ENCODE measurements around the gene DNAH17. TPM values are rescaled to one million over a fixed set of nuclear protein-coding genes. Genes with fewer than 3 reads are reported as not detected.
A peak's percentile ranks its signal among the peaks of the same experiment; 100 is the strongest.

DNAH17 gene
- total RNA-seq, 5 donors from 2014 or later (not counting 1 experiment from before 2014, with no cell fraction given): 0.33 to 1.2 (median 1.1) TPM

- no peaks in the 10 kb centered on the region for H3K27me3 ChIP-seq (replicated peaks in 1 of 2; ENCODE audit: control insufficient read depth in 2 of 2, extremely low read depth in 1 of 2, insufficient read depth in 2 of 2, low read length in 1 of 2)
- peak overlapping the region in 1 of 3 donors; percentile 19 for H3K4me3 Mint-ChIP-seq
- ChIA-PET CTCF (no interaction called here), POLR2A (no interaction called here)
- no peaks in the 10 kb centered on the region for H3K9me3 Mint-ChIP-seq
- H3K4me1 ChIP-seq (ENCODE audit: control insufficient read depth in 1 of 2, extremely low read depth in 1 of 2, insufficient read depth in 2 of 2, low read length in 2 of 2): peaks cover 15 to 48% of the 10 kb centered on the region in 2 experiments
- H3K27ac Mint-ChIP-seq: no peak overlapping the region
- no peaks in the 10 kb centered on the region for H3K27me3 Mint-ChIP-seq
- DNase-seq: no peak
- peaks cover 27% of the 10 kb centered on the region for H3K36me3 Mint-ChIP-seq
- peaks cover 41 to 66% (median 57%) of the 10 kb centered on the region in 3 donors for H3K4me1 Mint-ChIP-seq
- H3K9me3 ChIP-seq: no peaks in the 10 kb centered on the region
- 96% methylated on average over 10 of the region's 11 CpGs for WGBS (ENCODE audit: insufficient coverage)
- H3K36me3 ChIP-seq (ENCODE audit: control insufficient read depth in 2 of 2, extremely low read depth in 1 of 2, insufficient read depth in 1 of 2, low read length in 1 of 2): peaks cover 6 to 38% of the 10 kb centered on the region in 2 donors
- no peak overlapping the region for H3K27ac ChIP-seq (ENCODE audit: low read length)
- H3K4me3 ChIP-seq (ENCODE audit: control insufficient read depth in 1 of 2, extremely low read depth in 1 of 2, low read length in 1 of 2): no peak overlapping the region
- ATAC-seq (replicated peaks in 1 of 4): no peak
Observed at GRCh38 chr17:78391051-78391431, 186.2 kb downstream of the DNAH17 start.

GRCh38 chr17:78390241-78391050 is 186.8 kb downstream of the DNAH17 start:
- H3K9me3 ChIP-seq: no peaks in the 10 kb centered on the region
- DNase-seq: no peak
- ChIA-PET CTCF (no interaction called here), POLR2A (no interaction called here)
- H3K4me3 ChIP-seq (ENCODE audit: control insufficient read depth in 1 of 2, extremely low read depth in 1 of 2, low read length in 1 of 2): no peak overlapping the region
- no peak overlapping the region for H3K27ac ChIP-seq (ENCODE audit: low read length)
- peak overlapping the region in 1 of 2 donors; percentile 67 for H3K27ac Mint-ChIP-seq
- peaks cover 19 to 54% of the 10 kb centered on the region in 2 experiments for H3K4me1 ChIP-seq (ENCODE audit: control insufficient read depth in 1 of 2, extremely low read depth in 1 of 2, insufficient read depth in 2 of 2, low read length in 2 of 2)
- H3K27me3 ChIP-seq (replicated peaks in 1 of 2; ENCODE audit: control insufficient read depth in 2 of 2, extremely low read depth in 1 of 2, insufficient read depth in 2 of 2, low read length in 1 of 2): no peaks in the 10 kb centered on the region
- H3K27me3 Mint-ChIP-seq: no peaks in the 10 kb centered on the region
- peaks cover 6 to 33% of the 10 kb centered on the region in 2 donors for H3K36me3 ChIP-seq (ENCODE audit: control insufficient read depth in 2 of 2, extremely low read depth in 1 of 2, insufficient read depth in 1 of 2, low read length in 1 of 2)
- no peak for ATAC-seq (replicated peaks in 1 of 4)
- 66% methylated on average over 8 of the region's 15 CpGs for WGBS (ENCODE audit: insufficient coverage)
- H3K9me3 Mint-ChIP-seq: no peaks in the 10 kb centered on the region
- peaks cover 22% of the 10 kb centered on the region for H3K36me3 Mint-ChIP-seq
- H3K4me1 Mint-ChIP-seq: peaks cover 47 to 71% (median 63%) of the 10 kb centered on the region in 3 donors
- no peak overlapping the region for H3K4me3 Mint-ChIP-seq

GRCh38 chr17:78387977-78388941 is 188.9 kb downstream of the DNAH17 start:
- POLR2A ChIA-PET: interaction anchor here in 1 of 2 donors (0.6 kb wide), 1 partner anchor 15 kb away, joined by 3 read pairs; no protein-coding TSS in a partner anchor
- Mint-ChIP-seq H3K27me3 (no peaks in the 10 kb centered on the region), H3K4me3 (peak overlapping the region in 2 of 3 donors; percentile 42 to 88), H3K36me3 (peaks cover 11% of the 10 kb centered on the region), H3K9me3 (no peaks in the 10 kb centered on the region), H3K4me1 (peaks cover 68 to 83% (median 73%) of the 10 kb centered on the region in 3 donors), H3K27ac (peak overlapping the region; percentile 85 to 88)
- ATAC-seq (replicated peaks in 1 of 4) (peak in 1 of 4 experiments; percentile 45), DNase-seq (peak in 2 of 35 experiments; percentile 18 to 37)
- Histone ChIP-seq H3K27ac (ENCODE audit: low read length) (peak overlapping the region; percentile 47), H3K4me1 (ENCODE audit: control insufficient read depth in 1 of 2, extremely low read depth in 1 of 2, insufficient read depth in 2 of 2, low read length in 2 of 2) (peaks cover 32 to 73% of the 10 kb centered on the region in 2 experiments), H3K36me3 (ENCODE audit: control insufficient read depth in 2 of 2, extremely low read depth in 1 of 2, insufficient read depth in 1 of 2, low read length in 1 of 2) (peaks cover 7 to 16% of the 10 kb centered on the region in 2 donors), H3K9me3 (no peaks in the 10 kb centered on the region), H3K27me3 (replicated peaks in 1 of 2; ENCODE audit: control insufficient read depth in 2 of 2, extremely low read depth in 1 of 2, insufficient read depth in 2 of 2, low read length in 1 of 2) (no peaks in the 10 kb centered on the region), H3K4me3 (ENCODE audit: control insufficient read depth in 1 of 2, extremely low read depth in 1 of 2, low read length in 1 of 2) (no peak overlapping the region)
- CTCF ChIA-PET: no interaction called here
- WGBS (ENCODE audit: insufficient coverage): 56% methylated on average over 4 of the region's 10 CpGs

GRCh38 chr17:78384479-78385175 is 192.6 kb downstream of the DNAH17 start:
- ChIA-PET CTCF (no interaction called here), POLR2A (interaction anchor here (0.5 to 0.6 kb wide), 3 partner anchors 103 to 1305 kb away, joined by 4 read pairs; no protein-coding TSS in a partner anchor)
- Histone ChIP-seq H3K36me3 (ENCODE audit: control insufficient read depth in 2 of 2, extremely low read depth in 1 of 2, insufficient read depth in 1 of 2, low read length in 1 of 2) (peaks cover 0 to 4% of the 10 kb centered on the region in 2 donors), H3K27ac (ENCODE audit: low read length) (peak overlapping the region; percentile 58), H3K4me1 (ENCODE audit: control insufficient read depth in 1 of 2, extremely low read depth in 1 of 2, insufficient read depth in 2 of 2, low read length in 2 of 2) (peaks cover 58 to 90% of the 10 kb centered on the region in 2 experiments), H3K4me3 (ENCODE audit: control insufficient read depth in 1 of 2, extremely low read depth in 1 of 2, low read length in 1 of 2) (no peak overlapping the region), H3K27me3 (replicated peaks in 1 of 2; ENCODE audit: control insufficient read depth in 2 of 2, extremely low read depth in 1 of 2, insufficient read depth in 2 of 2, low read length in 1 of 2) (no peaks in the 10 kb centered on the region), H3K9me3 (no peaks in the 10 kb centered on the region)
- H3K36me3 Mint-ChIP-seq: peaks cover 7% of the 10 kb centered on the region
- no peak for ATAC-seq (replicated peaks in 1 of 4)
- H3K4me3 Mint-ChIP-seq: peak overlapping the region; percentile 46 to 88 (median 57)
- peaks cover 87 to 93% (median 92%) of the 10 kb centered on the region in 3 donors for H3K4me1 Mint-ChIP-seq
- peak in 1 of 35 experiments; percentile 22 for DNase-seq
- peak overlapping the region; percentile 91 to 92 for H3K27ac Mint-ChIP-seq
- WGBS (ENCODE audit: insufficient coverage): 75% methylated on average over 19 of the region's 23 CpGs
- H3K9me3 Mint-ChIP-seq: no peaks in the 10 kb centered on the region
- no peaks in the 10 kb centered on the region for H3K27me3 Mint-ChIP-seq

- H3K4me3 ChIP-seq (ENCODE audit: control insufficient read depth in 1 of 2, extremely low read depth in 1 of 2, low read length in 1 of 2): no peak overlapping the region
Observed at GRCh38 chr17:78383725-78384471, 193.3 kb downstream of the DNAH17 start.

More at GRCh38 chr17:78383725-78384471, 193.3 kb downstream of the DNAH17 start:
- Histone ChIP-seq H3K36me3 (ENCODE audit: control insufficient read depth in 2 of 2, extremely low read depth in 1 of 2, insufficient read depth in 1 of 2, low read length in 1 of 2) (peaks cover 0 to 4% of the 10 kb centered on the region in 2 donors), H3K4me1 (ENCODE audit: control insufficient read depth in 1 of 2, extremely low read depth in 1 of 2, insufficient read depth in 2 of 2, low read length in 2 of 2) (peaks cover 64 to 91% of the 10 kb centered on the region in 2 experiments), H3K9me3 (no peaks in the 10 kb centered on the region), H3K27me3 (replicated peaks in 1 of 2; ENCODE audit: control insufficient read depth in 2 of 2, extremely low read depth in 1 of 2, insufficient read depth in 2 of 2, low read length in 1 of 2) (no peaks in the 10 kb centered on the region), H3K27ac (ENCODE audit: low read length) (peak overlapping the region; percentile 58)
- H3K36me3 Mint-ChIP-seq: peaks cover 7% of the 10 kb centered on the region
- peaks cover 90 to 93% (median 92%) of the 10 kb centered on the region in 3 donors for H3K4me1 Mint-ChIP-seq
- peak overlapping the region; percentile 46 to 88 (median 57) for H3K4me3 Mint-ChIP-seq
- ChIA-PET CTCF (interaction anchor here in 1 of 2 donors (0.8 kb wide), 1 partner anchor 301 kb away, joined by 3 read pairs; no protein-coding TSS in a partner anchor), POLR2A (interaction anchor here (0.5 to 0.6 kb wide), 4 partner anchors 102 to 1304 kb away, joined by 3 to 4 read pairs (median 4); no protein-coding TSS in a partner anchor)
- DNase-seq (peak in 4 of 35 experiments; percentile 17 to 47 (median 30)), ATAC-seq (replicated peaks in 1 of 4) (peak in 1 of 4 experiments; percentile 29)
- WGBS (ENCODE audit: insufficient coverage): 38% methylated on average over 10 of the region's 15 CpGs
- no peaks in the 10 kb centered on the region for H3K27me3 Mint-ChIP-seq
- no peaks in the 10 kb centered on the region for H3K9me3 Mint-ChIP-seq
- peak overlapping the region; percentile 91 to 92 for H3K27ac Mint-ChIP-seq

All from T-cell (primary cell).